Panc1 (cell line): ENCODE results near the gene NPAS3. TPM values are rescaled to one million over a fixed set of nuclear protein-coding genes. Genes with fewer than 3 reads are reported as not detected.

Experiments used
- ATAC-seq: fragments of 200-7000 bp; cut with Tn5 transposase; 2 replicates; pipeline ENCODE4 v1.9.1; 2020; ENCODE audit warnings: mild to moderate bottlenecking, moderate library complexity
- BruUV-seq: library from RNA; stranded (reverse); fragments of 400-500 nt; replicated peaks from 2 replicates; lab custom pipeline; 2021; lab: Mats Ljungman, UMichigan
- CTCF ChIA-PET: fragments of 300-600 bp; sonication (Branson Sonifier 250); formaldehyde crosslinking; loops from one replicate; lab custom pipeline; 2022; ENCODE audit warnings: antibody characterized with exemption; lab: Charles Lee
- POLR2A ChIA-PET: fragments of 300-600 bp; sonication (Branson Sonifier 250); formaldehyde crosslinking; loops from one replicate; lab custom pipeline; 2022; ENCODE audit warnings: antibody characterized with exemption; lab: Charles Lee
- DNase-seq: peaks from one replicate; pipeline ENCODE4 v3.0.0-alpha.2; 2010; ENCODE audit warnings: low read depth, low spot score
- H3K27ac ChIP-seq: 2 replicates; pipeline ENCODE4 v1.5.1; 2011; ENCODE audit warnings: mild to moderate bottlenecking, low read length, inconsistent platforms
- H3K27me3 ChIP-seq: fragments of 200-500 bp; sonication (Bioruptor generic); 2 replicates; pipeline ENCODE4 v1.6.0; 2014; ENCODE audit warnings: low read length, inconsistent platforms; ENCODE audit not compliant: control insufficient read depth, insufficient read depth
- H3K36me3 ChIP-seq: fragments of 200-500 bp; sonication (Bioruptor generic); 2 replicates; pipeline ENCODE4 v1.5.1; 2014; ENCODE audit warnings: inconsistent platforms, mild to moderate bottlenecking, low read length, moderate library complexity; ENCODE audit not compliant: control insufficient read depth, insufficient read depth
- H3K4me1 ChIP-seq: 2 replicates; pipeline ENCODE4 v1.5.1; 2011; ENCODE audit warnings: inconsistent platforms, mild to moderate bottlenecking, low read length, moderate library complexity; ENCODE audit not compliant: control insufficient read depth, insufficient read depth
- H3K4me3 ChIP-seq, 2 experiments: 2 replicates each; pipeline ENCODE4 v1.5.1; 2011 to 2012; ENCODE audit warnings: low read depth in 2 of 2, low read length in 2 of 2, mild to moderate bottlenecking in 2 of 2, inconsistent platforms in 1 of 2, moderate library complexity in 1 of 2
- H3K9me3 ChIP-seq: fragments of 200-500 bp; sonication (Bioruptor generic); 2 replicates; pipeline ENCODE4 v1.5.1; 2014; ENCODE audit warnings: low read depth, mild to moderate bottlenecking, inconsistent platforms, low read length, moderate library complexity; ENCODE audit not compliant: control insufficient read depth, insufficient read depth
- POLR2AphosphoS5 ChIP-seq: IDR thresholded peaks from 2 replicates; pipeline ENCODE4 v1.6.1; 2012; ENCODE audit warnings: mild to moderate bottlenecking, low read depth, low read length, moderate library complexity
- SIN3A ChIP-seq: IDR thresholded peaks from 2 replicates; pipeline ENCODE4 v1.6.1; 2012; ENCODE audit warnings: low read depth, mild to moderate bottlenecking, low read length, moderate library complexity, borderline replicate concordance; ENCODE audit not compliant: insufficient read depth
- TCF7L2 ChIP-seq: IDR thresholded peaks from 2 replicates; pipeline ENCODE4 v1.6.1; 2011; ENCODE audit warnings: mild to moderate bottlenecking, low read depth, low read length, inconsistent platforms
- in situ Hi-C: cut with HindIII; loops from 2 replicates; pipeline ENCODE4 v1.10.0; 2016; ENCODE audit warnings: low sequenced_read_pairs, low pct_unique_long_range_greater_than_20kb
- intact Hi-C: fragments of 100-400 bp; cut with micrococcal nuclease; formaldehyde crosslinking; loops from one replicate; pipeline ENCODE4 v1.10.0; 2022; ENCODE audit not compliant: unreplicated experiment
- total RNA-seq: library from RNA; stranded (reverse); gene quantifications from one replicate; pipeline ENCODE4 v1.2.1, GENCODE V29; 2021; ENCODE audit not compliant: unreplicated experiment
- TF ChIP-seq, protein P1 (sequence below): fragments of 450-650 bp; IDR thresholded peaks from 2 replicates; pipeline ENCODE4 v1.5.1; 2017; ENCODE audit warnings: mild to moderate bottlenecking
- TF ChIP-seq, protein P2 (sequence below), 2 experiments: IDR thresholded peaks; 2 replicates each; pipeline ENCODE4 v1.6.1; 2011 to 2012; ENCODE audit warnings: low read depth in 2 of 2, control low read depth in 1 of 2, low read length in 1 of 2, mild to moderate bottlenecking in 1 of 2, moderate library complexity in 1 of 2; ENCODE audit not compliant: insufficient read depth in 1 of 2

NPAS3 gene
- total RNA-seq, 1 experiment from 2014 or later = 0.23 TPM

DNA sequence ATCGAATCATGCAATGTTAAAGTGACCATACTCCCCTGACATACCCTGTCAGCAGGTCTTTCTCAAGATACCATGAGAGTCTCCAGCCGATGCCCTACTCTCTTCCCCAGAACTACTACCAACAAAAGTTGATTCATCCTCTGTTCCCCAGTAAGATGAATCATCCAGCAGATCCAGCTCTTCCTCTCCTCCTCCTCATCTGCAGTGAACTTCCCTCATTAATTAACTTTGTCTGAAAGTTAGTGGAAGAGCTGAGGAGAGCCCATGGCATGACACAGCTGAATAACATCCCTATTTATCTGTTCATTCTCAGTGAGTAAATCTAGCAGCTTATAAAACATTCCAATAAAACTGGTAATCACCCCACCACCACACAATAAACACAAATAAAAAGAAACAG, 798.8 kb downstream of the NPAS3 start:
- intact Hi-C loops = no loop called here
- in situ Hi-C loops = no loop called here
- H3K36me3 ChIP-seq = no peaks in the 10 kb centered on the region
- DNase-seq (no peak), ATAC-seq (no peak)
- H3K4me1 ChIP-seq = no peaks in the 10 kb centered on the region
- no peak overlapping the region for H3K4me3 ChIP-seq
- POLR2A ChIA-PET = no interaction called here
- no TSS peak for BruUV-seq
- H3K27me3 ChIP-seq = no peaks in the 10 kb centered on the region
- CTCF ChIA-PET = no interaction called here
- H3K27ac ChIP-seq = no peak overlapping the region
- no peak for TF ChIP-seq SIN3A
- TF ChIP-seq, protein P1, sequence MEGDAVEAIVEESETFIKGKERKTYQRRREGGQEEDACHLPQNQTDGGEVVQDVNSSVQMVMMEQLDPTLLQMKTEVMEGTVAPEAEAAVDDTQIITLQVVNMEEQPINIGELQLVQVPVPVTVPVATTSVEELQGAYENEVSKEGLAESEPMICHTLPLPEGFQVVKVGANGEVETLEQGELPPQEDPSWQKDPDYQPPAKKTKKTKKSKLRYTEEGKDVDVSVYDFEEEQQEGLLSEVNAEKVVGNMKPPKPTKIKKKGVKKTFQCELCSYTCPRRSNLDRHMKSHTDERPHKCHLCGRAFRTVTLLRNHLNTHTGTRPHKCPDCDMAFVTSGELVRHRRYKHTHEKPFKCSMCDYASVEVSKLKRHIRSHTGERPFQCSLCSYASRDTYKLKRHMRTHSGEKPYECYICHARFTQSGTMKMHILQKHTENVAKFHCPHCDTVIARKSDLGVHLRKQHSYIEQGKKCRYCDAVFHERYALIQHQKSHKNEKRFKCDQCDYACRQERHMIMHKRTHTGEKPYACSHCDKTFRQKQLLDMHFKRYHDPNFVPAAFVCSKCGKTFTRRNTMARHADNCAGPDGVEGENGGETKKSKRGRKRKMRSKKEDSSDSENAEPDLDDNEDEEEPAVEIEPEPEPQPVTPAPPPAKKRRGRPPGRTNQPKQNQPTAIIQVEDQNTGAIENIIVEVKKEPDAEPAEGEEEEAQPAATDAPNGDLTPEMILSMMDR = no peak
- TF ChIP-seq POLR2AphosphoS5 = no peak
- TF ChIP-seq, protein P2, sequence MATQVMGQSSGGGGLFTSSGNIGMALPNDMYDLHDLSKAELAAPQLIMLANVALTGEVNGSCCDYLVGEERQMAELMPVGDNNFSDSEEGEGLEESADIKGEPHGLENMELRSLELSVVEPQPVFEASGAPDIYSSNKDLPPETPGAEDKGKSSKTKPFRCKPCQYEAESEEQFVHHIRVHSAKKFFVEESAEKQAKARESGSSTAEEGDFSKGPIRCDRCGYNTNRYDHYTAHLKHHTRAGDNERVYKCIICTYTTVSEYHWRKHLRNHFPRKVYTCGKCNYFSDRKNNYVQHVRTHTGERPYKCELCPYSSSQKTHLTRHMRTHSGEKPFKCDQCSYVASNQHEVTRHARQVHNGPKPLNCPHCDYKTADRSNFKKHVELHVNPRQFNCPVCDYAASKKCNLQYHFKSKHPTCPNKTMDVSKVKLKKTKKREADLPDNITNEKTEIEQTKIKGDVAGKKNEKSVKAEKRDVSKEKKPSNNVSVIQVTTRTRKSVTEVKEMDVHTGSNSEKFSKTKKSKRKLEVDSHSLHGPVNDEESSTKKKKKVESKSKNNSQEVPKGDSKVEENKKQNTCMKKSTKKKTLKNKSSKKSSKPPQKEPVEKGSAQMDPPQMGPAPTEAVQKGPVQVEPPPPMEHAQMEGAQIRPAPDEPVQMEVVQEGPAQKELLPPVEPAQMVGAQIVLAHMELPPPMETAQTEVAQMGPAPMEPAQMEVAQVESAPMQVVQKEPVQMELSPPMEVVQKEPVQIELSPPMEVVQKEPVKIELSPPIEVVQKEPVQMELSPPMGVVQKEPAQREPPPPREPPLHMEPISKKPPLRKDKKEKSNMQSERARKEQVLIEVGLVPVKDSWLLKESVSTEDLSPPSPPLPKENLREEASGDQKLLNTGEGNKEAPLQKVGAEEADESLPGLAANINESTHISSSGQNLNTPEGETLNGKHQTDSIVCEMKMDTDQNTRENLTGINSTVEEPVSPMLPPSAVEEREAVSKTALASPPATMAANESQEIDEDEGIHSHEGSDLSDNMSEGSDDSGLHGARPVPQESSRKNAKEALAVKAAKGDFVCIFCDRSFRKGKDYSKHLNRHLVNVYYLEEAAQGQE (IDR thresholded peaks at IDR 0.05; ENCODE audit: insufficient read depth in 1 of 2, low read depth in 2 of 2, low read length in 1 of 2) = no peak
- no peak for TF ChIP-seq TCF7L2
- H3K9me3 ChIP-seq = no peaks in the 10 kb centered on the region

DNA sequence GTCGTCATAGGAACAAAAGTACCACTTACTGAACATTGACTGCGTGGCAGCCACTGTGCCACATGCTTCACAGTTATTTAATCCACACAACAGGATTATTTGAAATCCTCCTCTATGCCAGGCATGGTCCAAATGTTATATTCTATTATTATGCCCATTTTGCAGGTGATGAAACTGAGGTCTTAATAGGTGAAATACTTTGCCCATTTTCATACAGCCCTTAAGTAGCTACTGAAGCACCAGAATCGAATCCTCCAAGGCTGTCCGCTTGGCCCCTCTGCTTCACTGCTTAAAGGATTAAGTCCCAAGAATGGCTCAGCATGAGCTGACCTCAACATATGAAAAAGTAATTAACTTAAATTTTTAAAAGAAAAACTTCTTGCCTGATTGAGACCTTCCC, 799.4 kb downstream of the NPAS3 start:
- Histone ChIP-seq H3K36me3 (no peaks in the 10 kb centered on the region), H3K27ac (no peak overlapping the region), H3K27me3 (no peaks in the 10 kb centered on the region), H3K4me1 (no peaks in the 10 kb centered on the region), H3K9me3 (no peaks in the 10 kb centered on the region), H3K4me3 (no peak overlapping the region)
- in situ Hi-C loops = no loop called here
- DNase-seq (no peak), ATAC-seq (no peak)
- BruUV-seq = no TSS peak
- ChIA-PET CTCF (no interaction called here), POLR2A (no interaction called here)
- TF ChIP-seq, protein P1 = no peak
- TF ChIP-seq SIN3A (no peak), POLR2AphosphoS5 (no peak)
- TF ChIP-seq, protein P2 (IDR thresholded peaks at IDR 0.05; ENCODE audit: insufficient read depth in 1 of 2, low read depth in 2 of 2, low read length in 1 of 2) = no peak
- intact Hi-C loops = no loop called here
